GM12878 (cell line): ENCODE data around the gene LYPD8. TPM values are rescaled to one million over a fixed set of nuclear protein-coding genes. Genes with fewer than 3 reads are reported as not detected.

Experiments used
- ATAC-seq: fragments of 200-7000 bp; cut with Tn5 transposase; 3 replicates; pipeline ENCODE4 v1.9.1; 2020; ENCODE audit warnings: mild to moderate bottlenecking, moderate library complexity
- BruUV-seq: library from RNA; stranded (reverse); fragments of 400-500 nt; replicated peaks from 2 replicates; lab custom pipeline; 2021; lab: Mats Ljungman, UMichigan
- CTCF ChIA-PET: fragments of 300-600 bp; sonication (Branson Sonifier 250); formaldehyde crosslinking; extraction: SDS; loops from one replicate; lab custom pipeline; 2021; ENCODE audit warnings: inconsistent platforms; lab: Yijun Ruan, JAX
- POLR2A ChIA-PET: fragments of 350-600 bp; formaldehyde crosslinking; extraction: SDS; loops from one replicate; lab custom pipeline; 2021; ENCODE audit warnings: inconsistent platforms; lab: Charles Lee
- RAD21 ChIA-PET: fragments of 300-600 bp; sonication (Branson Sonifier 250); formaldehyde crosslinking; loops from one replicate; lab custom pipeline; 2023; ENCODE audit warnings: antibody characterized with exemption; ENCODE audit not compliant: unreplicated experiment; lab: Charles Lee
- SMC1A ChIA-PET: fragments of 300-600 bp; sonication (Branson Sonifier 250); formaldehyde crosslinking; loops from one replicate; lab custom pipeline; 2023; ENCODE audit not compliant: unreplicated experiment, uncharacterized antibody; lab: Charles Lee
- DNase-seq: peaks from one replicate; pipeline ENCODE4 v3.0.0-alpha.2; 2011; ENCODE audit warnings: low read depth, low spot score
- FAIRE-seq: peaks from 3 replicates; lab custom pipeline; 2011; peaks lifted over from hg19 to GRCh38; lab: Jason Lieb, UNC
- H2AFZ ChIP-seq: 2 replicates; pipeline ENCODE4 v1.6.0; 2011; ENCODE audit warnings: low read depth, low read length, control low read depth; ENCODE audit not compliant: control insufficient read depth
- H3K27ac ChIP-seq: 2 replicates; pipeline ENCODE4 v1.5.1; 2011; ENCODE audit warnings: control low read depth; ENCODE audit not compliant: control insufficient read depth, insufficient read depth
- H3K27me3 ChIP-seq, 2 experiments: replicated peaks in 1 of 2; 2 replicates each; pipeline versions ENCODE4 v1.6.0 to v1.6.1; 2011; ENCODE audit warnings: low read length in 1 of 2; ENCODE audit not compliant: control insufficient read depth in 2 of 2, insufficient read depth in 2 of 2
- H3K36me3 ChIP-seq, 2 experiments: 2 replicates each; pipeline ENCODE4 v1.5.1; 2011; ENCODE audit warnings: low read length in 1 of 2; ENCODE audit not compliant: control insufficient read depth in 2 of 2, insufficient read depth in 2 of 2
- H3K4me1 ChIP-seq: 2 replicates; pipeline ENCODE4 v1.6.1; 2011; ENCODE audit warnings: mild to moderate bottlenecking, low read length, moderate library complexity, mixed read lengths; ENCODE audit not compliant: control insufficient read depth, insufficient read depth
- H3K4me2 ChIP-seq: 2 replicates; pipeline ENCODE4 v1.6.0; 2011; ENCODE audit warnings: control low read depth; ENCODE audit not compliant: control insufficient read depth, insufficient read depth
- H3K4me3 ChIP-seq: fragments of 200-600 bp; sonication (generic); 2 replicates; pipeline ENCODE4 v1.5.1; 2016
- H3K79me2 ChIP-seq: 2 replicates; pipeline ENCODE4 v1.6.0; 2011; ENCODE audit warnings: low read length; ENCODE audit not compliant: control insufficient read depth, insufficient read depth
- H3K9ac ChIP-seq: 2 replicates; pipeline ENCODE4 v1.8.0; 2011; ENCODE audit warnings: low read length, control low read depth, mixed read lengths; ENCODE audit not compliant: control insufficient read depth, insufficient read depth
- H3K9me3 ChIP-seq: replicated peaks from 3 replicates; pipeline ENCODE4 v1.5.1; 2011; ENCODE audit warnings: mild to moderate bottlenecking, low read length; ENCODE audit not compliant: control insufficient read depth, insufficient read depth
- H4K20me1 ChIP-seq: 2 replicates; pipeline ENCODE4 v1.6.0; 2011; ENCODE audit not compliant: control insufficient read depth, insufficient read depth
- CHD1 ChIP-seq: IDR thresholded peaks from 2 replicates; pipeline ENCODE4 v1.6.1; 2012; ENCODE audit warnings: low read depth, low read length, improper control_type of control experiment
- GATAD2B ChIP-seq: fragments of 450-650 bp; conservative IDR thresholded peaks from 2 replicates; pipeline ENCODE4 v1.6.1; 2017; ENCODE audit warnings: low read depth, mild to moderate bottlenecking, moderate library complexity
- SIX5 ChIP-seq: IDR thresholded peaks from 2 replicates; pipeline ENCODE4 v1.6.1; 2011; ENCODE audit warnings: mild to moderate bottlenecking, low read depth, low read length, moderate library complexity; ENCODE audit not compliant: severe bottlenecking
- TARDBP ChIP-seq: IDR thresholded peaks from 2 replicates; pipeline ENCODE4 v1.6.1; 2016; ENCODE audit warnings: borderline replicate concordance
- TBL1XR1 ChIP-seq: IDR thresholded peaks from 2 replicates; pipeline ENCODE4 v1.6.1; 2012; ENCODE audit warnings: low read depth, low read length, improper control_type of control experiment
- ZBED1 ChIP-seq: IDR thresholded peaks from 2 replicates; pipeline ENCODE4 v1.6.1; 2016; ENCODE audit warnings: borderline replicate concordance
- ZNF207 ChIP-seq: fragments of 450-650 bp; IDR thresholded peaks from 2 replicates; pipeline ENCODE4 v1.6.1; 2014; ENCODE audit warnings: antibody characterized with exemption, mild to moderate bottlenecking, borderline replicate concordance
- WGBS: methylation state at CpG from one replicate; pipeline ENCODE4 v1.1.6; 2016; ENCODE audit warnings: low lambda C conversion rate; ENCODE audit not compliant: insufficient replicate concordance, insufficient coverage; ENCODE audit errors: missing lambda C conversion rate; 5-methylcytosine and 5-hydroxymethylcytosine counted together
- in situ Hi-C: fragments of 300-500 bp; cut with MboI; formaldehyde crosslinking; loops from 9 replicates; pipeline ENCODE4 v1.14.3; 2018; ENCODE audit warnings: mixed read lengths
- intact Hi-C: fragments of 100-400 bp; cut with micrococcal nuclease; formaldehyde crosslinking; loops from one replicate; pipeline ENCODE4 v1.14.2; 2022; ENCODE audit not compliant: unreplicated experiment
- polyA plus RNA-seq, 11 experiments: library from polyadenylated mRNA; depleted of rRNA in 4 of 11; unstranded in 6 of 11; stranded (reverse) in 5 of 11; fragments of >200 nt; fragmentation: Nextera tagmentation in 4 of 11; fragmentation: Illumina TruSeq in 1 of 11; extraction: Ambion mirVana in 4 of 11; extraction: Trizol in 1 of 11; gene quantifications; 1 replicate in 1 of 11; 2 replicates in 10 of 11; pipeline versions ENCODE4 v1.2.1 to v1.2.3, GENCODE V29; 2011 to 2016; ENCODE audit warnings: inconsistent platforms in 2 of 11, missing spikeins in 2 of 11, low read depth in 1 of 11
- total RNA-seq, 4 experiments: library from RNA; depleted of rRNA in 3 of 4; stranded (reverse); fragments of >200 nt in 3 of 4; fragmentation: Illumina TruSeq in 1 of 4; extraction: Trizol in 1 of 4; gene quantifications; 2 replicates each; pipeline versions ENCODE4 v1.2.1 to v1.2.3, GENCODE V29; 2013 to 2021
- TF ChIP-seq, protein P1 (sequence below): fragments of 150-350 bp; IDR thresholded peaks from 2 replicates; pipeline ENCODE4 v1.6.1; 2016; ENCODE audit warnings: low read depth, low read length
- TF ChIP-seq, protein P2 (sequence below): fragments of 450-650 bp; IDR thresholded peaks from 2 replicates; pipeline ENCODE4 v1.6.1; 2017; ENCODE audit warnings: mild to moderate bottlenecking
- TF ChIP-seq, protein P3 (sequence below): IDR thresholded peaks from 2 replicates; pipeline ENCODE4 v1.6.1; 2012; ENCODE audit warnings: low read depth, low read length, improper control_type of control experiment
- TF ChIP-seq, protein P4 (sequence below): fragments of 450-650 bp; IDR thresholded peaks from 2 replicates; pipeline ENCODE4 v1.6.1; 2018; ENCODE audit warnings: borderline replicate concordance, mild to moderate bottlenecking; ENCODE audit not compliant: partially characterized antibody
- TF ChIP-seq, protein P5 (sequence below), 3 experiments: IDR thresholded peaks in 2 of 3; conservative IDR thresholded peaks in 1 of 3; 2 replicates each; pipeline ENCODE4 v1.5.1; 2011; ENCODE audit warnings: low read depth in 3 of 3, low read length in 3 of 3, mild to moderate bottlenecking in 3 of 3, control low read depth in 2 of 3, moderate library complexity in 2 of 3, inconsistent platforms in 1 of 3, mixed read lengths in 1 of 3; ENCODE audit not compliant: control insufficient read depth in 2 of 3, insufficient read depth in 1 of 3; ENCODE audit errors: extremely low read depth in 1 of 3

LYPD8 gene
- total and polyA plus RNA-seq, 10 of the 15 experiments (the other 5 are each of a cell fraction or from before 2014, with no cell fraction given): 0.13 to 0.40 (median 0.18) TPM; not detected in 7

DNA sequence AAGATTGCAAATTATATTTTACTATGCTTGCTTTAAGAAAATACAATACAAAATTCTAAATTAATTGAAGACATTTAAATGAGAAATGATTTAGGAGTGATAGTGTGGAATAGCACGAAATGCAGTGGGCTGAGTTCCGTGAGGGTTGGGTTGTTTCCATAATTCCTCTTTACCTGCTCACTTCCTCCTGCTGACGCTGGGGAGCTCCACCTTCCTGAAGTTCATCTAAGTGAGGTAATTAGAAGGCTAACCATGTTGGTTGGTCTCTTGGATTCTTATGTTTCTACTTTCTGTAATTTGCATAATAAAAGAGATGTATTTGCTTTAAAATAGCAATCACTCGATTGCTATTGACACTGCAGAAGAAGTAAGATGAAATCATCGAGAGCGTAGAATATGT, 57.7 kb downstream of the LYPD8 start:
- Histone ChIP-seq H3K27me3 (no peaks in the 10 kb centered on the region), H4K20me1 (no peaks in the 10 kb centered on the region), H3K4me1 (no peaks in the 10 kb centered on the region), H3K4me3 (no peak overlapping the region), H2AFZ (no peak overlapping the region), H3K9me3 (no peaks in the 10 kb centered on the region), H3K79me2 (no peaks in the 10 kb centered on the region), H3K9ac (no peak overlapping the region), H3K27ac (no peak overlapping the region), H3K4me2 (no peak overlapping the region), H3K36me3 (no peaks in the 10 kb centered on the region)
- no peak for DNase-seq
- WGBS: 50% methylated on average over 6 of the region's 6 CpGs
- no peak for FAIRE-seq
- ATAC-seq: no peak
- RAD21 ChIA-PET: interaction anchor here (2.0 to 4.9 kb wide), 2 partner anchors 108 to 455 kb away, joined by 6 to 53 read pairs; no protein-coding TSS in a partner anchor
- CTCF ChIA-PET: interaction anchor here (0.7 to 4.6 kb wide), 8 partner anchors 10 to 228 kb away, joined by 3 to 86 read pairs (median 4); partner anchors contain the start of gene ZNF672
- in situ Hi-C loops: loop anchor here (5.0 kb wide), 1 partner anchor 109 kb away; no protein-coding TSS in a partner anchor
- SMC1A ChIA-PET: interaction anchor here (1.1 to 5.2 kb wide), 5 partner anchors 100 to 454 kb away, joined by 3 to 60 read pairs (median 5); partner anchors contain the start of gene OR2T1
- intact Hi-C loops: loop anchor here (5.0 kb wide), 1 partner anchor 456 kb away; no protein-coding TSS in a partner anchor
- POLR2A ChIA-PET: interaction anchor here (0.7 kb wide), 1 partner anchor 10 kb away, joined by 4 read pairs; no protein-coding TSS in a partner anchor
- BruUV-seq: no TSS peak
- TF ChIP-seq, protein P1, sequence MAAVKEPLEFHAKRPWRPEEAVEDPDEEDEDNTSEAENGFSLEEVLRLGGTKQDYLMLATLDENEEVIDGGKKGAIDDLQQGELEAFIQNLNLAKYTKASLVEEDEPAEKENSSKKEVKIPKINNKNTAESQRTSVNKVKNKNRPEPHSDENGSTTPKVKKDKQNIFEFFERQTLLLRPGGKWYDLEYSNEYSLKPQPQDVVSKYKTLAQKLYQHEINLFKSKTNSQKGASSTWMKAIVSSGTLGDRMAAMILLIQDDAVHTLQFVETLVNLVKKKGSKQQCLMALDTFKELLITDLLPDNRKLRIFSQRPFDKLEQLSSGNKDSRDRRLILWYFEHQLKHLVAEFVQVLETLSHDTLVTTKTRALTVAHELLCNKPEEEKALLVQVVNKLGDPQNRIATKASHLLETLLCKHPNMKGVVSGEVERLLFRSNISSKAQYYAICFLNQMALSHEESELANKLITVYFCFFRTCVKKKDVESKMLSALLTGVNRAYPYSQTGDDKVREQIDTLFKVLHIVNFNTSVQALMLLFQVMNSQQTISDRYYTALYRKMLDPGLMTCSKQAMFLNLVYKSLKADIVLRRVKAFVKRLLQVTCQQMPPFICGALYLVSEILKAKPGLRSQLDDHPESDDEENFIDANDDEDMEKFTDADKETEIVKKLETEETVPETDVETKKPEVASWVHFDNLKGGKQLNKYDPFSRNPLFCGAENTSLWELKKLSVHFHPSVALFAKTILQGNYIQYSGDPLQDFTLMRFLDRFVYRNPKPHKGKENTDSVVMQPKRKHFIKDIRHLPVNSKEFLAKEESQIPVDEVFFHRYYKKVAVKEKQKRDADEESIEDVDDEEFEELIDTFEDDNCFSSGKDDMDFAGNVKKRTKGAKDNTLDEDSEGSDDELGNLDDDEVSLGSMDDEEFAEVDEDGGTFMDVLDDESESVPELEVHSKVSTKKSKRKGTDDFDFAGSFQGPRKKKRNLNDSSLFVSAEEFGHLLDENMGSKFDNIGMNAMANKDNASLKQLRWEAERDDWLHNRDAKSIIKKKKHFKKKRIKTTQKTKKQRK: no peak
- TF ChIP-seq GATAD2B (no peak), TARDBP (no peak), ZBED1 (no peak), ZNF207 (no peak), TBL1XR1 (no peak), SIX5 (no peak), CHD1 (no peak)
- TF ChIP-seq, protein P2, sequence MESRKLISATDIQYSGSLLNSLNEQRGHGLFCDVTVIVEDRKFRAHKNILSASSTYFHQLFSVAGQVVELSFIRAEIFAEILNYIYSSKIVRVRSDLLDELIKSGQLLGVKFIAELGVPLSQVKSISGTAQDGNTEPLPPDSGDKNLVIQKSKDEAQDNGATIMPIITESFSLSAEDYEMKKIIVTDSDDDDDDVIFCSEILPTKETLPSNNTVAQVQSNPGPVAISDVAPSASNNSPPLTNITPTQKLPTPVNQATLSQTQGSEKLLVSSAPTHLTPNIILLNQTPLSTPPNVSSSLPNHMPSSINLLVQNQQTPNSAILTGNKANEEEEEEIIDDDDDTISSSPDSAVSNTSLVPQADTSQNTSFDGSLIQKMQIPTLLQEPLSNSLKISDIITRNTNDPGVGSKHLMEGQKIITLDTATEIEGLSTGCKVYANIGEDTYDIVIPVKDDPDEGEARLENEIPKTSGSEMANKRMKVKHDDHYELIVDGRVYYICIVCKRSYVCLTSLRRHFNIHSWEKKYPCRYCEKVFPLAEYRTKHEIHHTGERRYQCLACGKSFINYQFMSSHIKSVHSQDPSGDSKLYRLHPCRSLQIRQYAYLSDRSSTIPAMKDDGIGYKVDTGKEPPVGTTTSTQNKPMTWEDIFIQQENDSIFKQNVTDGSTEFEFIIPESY: no peak
- TF ChIP-seq, protein P3, sequence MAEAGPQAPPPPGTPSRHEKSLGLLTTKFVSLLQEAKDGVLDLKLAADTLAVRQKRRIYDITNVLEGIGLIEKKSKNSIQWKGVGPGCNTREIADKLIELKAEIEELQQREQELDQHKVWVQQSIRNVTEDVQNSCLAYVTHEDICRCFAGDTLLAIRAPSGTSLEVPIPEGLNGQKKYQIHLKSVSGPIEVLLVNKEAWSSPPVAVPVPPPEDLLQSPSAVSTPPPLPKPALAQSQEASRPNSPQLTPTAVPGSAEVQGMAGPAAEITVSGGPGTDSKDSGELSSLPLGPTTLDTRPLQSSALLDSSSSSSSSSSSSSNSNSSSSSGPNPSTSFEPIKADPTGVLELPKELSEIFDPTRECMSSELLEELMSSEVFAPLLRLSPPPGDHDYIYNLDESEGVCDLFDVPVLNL: no peak
- TF ChIP-seq, protein P4, sequence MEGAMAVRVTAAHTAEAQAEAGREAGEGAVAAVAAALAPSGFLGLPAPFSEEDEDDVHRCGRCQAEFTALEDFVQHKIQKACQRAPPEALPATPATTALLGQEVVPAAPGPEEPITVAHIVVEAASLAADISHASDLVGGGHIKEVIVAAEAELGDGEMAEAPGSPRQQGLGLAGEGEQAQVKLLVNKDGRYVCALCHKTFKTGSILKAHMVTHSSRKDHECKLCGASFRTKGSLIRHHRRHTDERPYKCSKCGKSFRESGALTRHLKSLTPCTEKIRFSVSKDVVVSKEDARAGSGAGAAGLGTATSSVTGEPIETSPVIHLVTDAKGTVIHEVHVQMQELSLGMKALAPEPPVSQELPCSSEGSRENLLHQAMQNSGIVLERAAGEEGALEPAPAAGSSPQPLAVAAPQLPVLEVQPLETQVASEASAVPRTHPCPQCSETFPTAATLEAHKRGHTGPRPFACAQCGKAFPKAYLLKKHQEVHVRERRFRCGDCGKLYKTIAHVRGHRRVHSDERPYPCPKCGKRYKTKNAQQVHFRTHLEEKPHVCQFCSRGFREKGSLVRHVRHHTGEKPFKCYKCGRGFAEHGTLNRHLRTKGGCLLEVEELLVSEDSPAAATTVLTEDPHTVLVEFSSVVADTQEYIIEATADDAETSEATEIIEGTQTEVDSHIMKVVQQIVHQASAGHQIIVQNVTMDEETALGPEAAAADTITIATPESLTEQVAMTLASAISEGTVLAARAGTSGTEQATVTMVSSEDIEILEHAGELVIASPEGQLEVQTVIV: no peak
- TF ChIP-seq, protein P5, sequence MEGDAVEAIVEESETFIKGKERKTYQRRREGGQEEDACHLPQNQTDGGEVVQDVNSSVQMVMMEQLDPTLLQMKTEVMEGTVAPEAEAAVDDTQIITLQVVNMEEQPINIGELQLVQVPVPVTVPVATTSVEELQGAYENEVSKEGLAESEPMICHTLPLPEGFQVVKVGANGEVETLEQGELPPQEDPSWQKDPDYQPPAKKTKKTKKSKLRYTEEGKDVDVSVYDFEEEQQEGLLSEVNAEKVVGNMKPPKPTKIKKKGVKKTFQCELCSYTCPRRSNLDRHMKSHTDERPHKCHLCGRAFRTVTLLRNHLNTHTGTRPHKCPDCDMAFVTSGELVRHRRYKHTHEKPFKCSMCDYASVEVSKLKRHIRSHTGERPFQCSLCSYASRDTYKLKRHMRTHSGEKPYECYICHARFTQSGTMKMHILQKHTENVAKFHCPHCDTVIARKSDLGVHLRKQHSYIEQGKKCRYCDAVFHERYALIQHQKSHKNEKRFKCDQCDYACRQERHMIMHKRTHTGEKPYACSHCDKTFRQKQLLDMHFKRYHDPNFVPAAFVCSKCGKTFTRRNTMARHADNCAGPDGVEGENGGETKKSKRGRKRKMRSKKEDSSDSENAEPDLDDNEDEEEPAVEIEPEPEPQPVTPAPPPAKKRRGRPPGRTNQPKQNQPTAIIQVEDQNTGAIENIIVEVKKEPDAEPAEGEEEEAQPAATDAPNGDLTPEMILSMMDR (IDR thresholded peaks at IDR 0.05 in 2 of 3, conservative IDR thresholded peaks at IDR 0.05 in 1 of 3; ENCODE audit: control insufficient read depth in 2 of 3, extremely low read depth in 1 of 3, insufficient read depth in 1 of 3, low read depth in 3 of 3, low read length in 3 of 3): no peak
